Endothelial cell (in vitro differentiated cells): Measurements from ENCODE around the gene LRCH1. TPM values are rescaled to one million over a fixed set of nuclear protein-coding genes. Genes with fewer than 3 reads are reported as not detected.

ENCODE experiments used
- DNase-seq: peaks from one replicate; pipeline ENCODE4 v3.0.0; 2021; ENCODE audit warnings: low spot score
- H3K27ac Mint-ChIP-seq: one replicate; pipeline ENCODE4 v1.8.0; 2021; ENCODE audit warnings: mixed read lengths, inconsistent platforms; ENCODE audit not compliant: unreplicated experiment
- H3K27me3 Mint-ChIP-seq: one replicate; pipeline ENCODE4 v1.8.0; 2021; ENCODE audit warnings: mild to moderate bottlenecking, moderate library complexity, mixed read lengths, inconsistent platforms; ENCODE audit not compliant: unreplicated experiment
- H3K36me3 Mint-ChIP-seq: one replicate; pipeline ENCODE4 v1.8.0; 2021; ENCODE audit warnings: mild to moderate bottlenecking, low read depth, mixed read lengths, inconsistent platforms; ENCODE audit not compliant: unreplicated experiment
- H3K4me1 Mint-ChIP-seq: one replicate; pipeline ENCODE4 v1.8.0; 2021; ENCODE audit warnings: mild to moderate bottlenecking, mixed read lengths, inconsistent platforms; ENCODE audit not compliant: unreplicated experiment
- H3K4me3 Mint-ChIP-seq: one replicate; pipeline ENCODE4 v1.8.0; 2021; ENCODE audit warnings: mild to moderate bottlenecking, mixed read lengths, inconsistent platforms; ENCODE audit not compliant: unreplicated experiment
- H3K9me3 Mint-ChIP-seq: one replicate; pipeline ENCODE4 v1.8.0; 2021; ENCODE audit warnings: mixed read lengths, inconsistent platforms; ENCODE audit not compliant: unreplicated experiment
- CTCF ChIP-seq: fragments of 200-600 bp; sonication (generic); IDR thresholded peaks from one replicate; pipeline ENCODE4 v1.5.0; 2021; ENCODE audit warnings: antibody characterized with exemption; ENCODE audit not compliant: unreplicated experiment
- total RNA-seq: library from RNA; stranded (reverse); fragmentation: NEBNext Ultra II Directional; extraction: Animal tissue kit (Norgen Biotek cat#: 25700); gene quantifications from one replicate; pipeline ENCODE4 v1.2.1, GENCODE V29; 2021; ENCODE audit not compliant: unreplicated experiment

The LRCH1 gene
- total RNA-seq, 1 donor from 2014 or later: 45.6 TPM

GRCh38 chr13:46550822-46551221 is 2.1 kb upstream of the LRCH1 start:
- H3K4me3 Mint-ChIP-seq: no peak overlapping the region
- H3K36me3 Mint-ChIP-seq: peaks cover 10% of the 10 kb centered on the region
- no peak overlapping the region for H3K27ac Mint-ChIP-seq
- H3K9me3 Mint-ChIP-seq: no peaks in the 10 kb centered on the region
- peaks cover 16% of the 10 kb centered on the region for H3K4me1 Mint-ChIP-seq
- peaks cover 7% of the 10 kb centered on the region for H3K27me3 Mint-ChIP-seq
- no peak for TF ChIP-seq CTCF
- DNase-seq: no peak

GRCh38 chr13:46551410-46552302 is 1.3 kb upstream of the LRCH1 start:
- DNase-seq: peak; percentile 84
- Mint-ChIP-seq H3K4me1 (peaks cover 22% of the 10 kb centered on the region), H3K9me3 (no peaks in the 10 kb centered on the region), H3K36me3 (peaks cover 10% of the 10 kb centered on the region), H3K4me3 (peak overlapping the region; percentile 96), H3K27me3 (peaks cover 7% of the 10 kb centered on the region), H3K27ac (no peak overlapping the region)
- TF ChIP-seq CTCF: peak; percentile 75

GRCh38 chr13:46552303-46552682 is 677 bp upstream of the LRCH1 start:
- TF ChIP-seq CTCF: no peak
- DNase-seq: no peak
- peak overlapping the region; percentile 77 for H3K27ac Mint-ChIP-seq

GRCh38 chr13:46553521-46553885 is 533 bp downstream of the LRCH1 start:
- H3K4me3 Mint-ChIP-seq: peak overlapping the region; percentile 96
- peak overlapping the region; percentile 84 for H3K27ac Mint-ChIP-seq
- H3K4me1 Mint-ChIP-seq: peaks cover 31% of the 10 kb centered on the region
- H3K36me3 Mint-ChIP-seq: peaks cover 10% of the 10 kb centered on the region
- peak; percentile 26 for DNase-seq
- no peaks in the 10 kb centered on the region for H3K9me3 Mint-ChIP-seq
- peaks cover 7% of the 10 kb centered on the region for H3K27me3 Mint-ChIP-seq
- no peak for TF ChIP-seq CTCF

More at GRCh38 chr13:46552303-46552682, 677 bp upstream of the LRCH1 start:
- H3K4me3 Mint-ChIP-seq: peak overlapping the region; percentile 96
- no peaks in the 10 kb centered on the region for H3K9me3 Mint-ChIP-seq
- peaks cover 7% of the 10 kb centered on the region for H3K27me3 Mint-ChIP-seq
- peaks cover 10% of the 10 kb centered on the region for H3K36me3 Mint-ChIP-seq
- peaks cover 26% of the 10 kb centered on the region for H3K4me1 Mint-ChIP-seq
